ENCODE measurements around the gene SDHC.

SDHC gene

GRCh38 chr1:161330346-161330745 lies 16.2 kb downstream of the SDHC start:
- in situ Hi-C loops (cut with MboI; ENCODE audit: low sequenced_read_pairs, unreplicated experiment) = no loop called here
- DNase-seq (ENCODE audit: low spot score) = no peak
- TF ChIP-seq CTCF (IDR thresholded peaks at IDR 0.05; ENCODE audit: borderline replicate concordance, control extremely low read depth, extremely low read depth, insufficient read depth, missing control alignments) = no peak

GRCh38 chr1:161333166-161333565 lies 19.0 kb downstream of the SDHC start:
- DNase-seq (ENCODE audit: low spot score) = no peak
- TF ChIP-seq CTCF (IDR thresholded peaks at IDR 0.05; ENCODE audit: borderline replicate concordance, control extremely low read depth, extremely low read depth, insufficient read depth, missing control alignments) = no peak
- in situ Hi-C loops (cut with MboI; ENCODE audit: low sequenced_read_pairs, unreplicated experiment) = no loop called here

- in situ Hi-C loops (cut with MboI; ENCODE audit: low sequenced_read_pairs, unreplicated experiment) = no loop called here
- no peak for DNase-seq (ENCODE audit: low spot score)
- TF ChIP-seq CTCF (IDR thresholded peaks at IDR 0.05; ENCODE audit: borderline replicate concordance, control extremely low read depth, extremely low read depth, insufficient read depth, missing control alignments) = no peak
Observed at GRCh38 chr1:161335796-161336195, 21.6 kb downstream of the SDHC start.

GRCh38 chr1:161342177-161342576 lies 28.0 kb downstream of the SDHC start:
- in situ Hi-C loops (cut with MboI; ENCODE audit: low sequenced_read_pairs, unreplicated experiment) = no loop called here
- TF ChIP-seq CTCF (IDR thresholded peaks at IDR 0.05; ENCODE audit: borderline replicate concordance, control extremely low read depth, extremely low read depth, insufficient read depth, missing control alignments) = no peak
- no peak for DNase-seq (ENCODE audit: low spot score)

- in situ Hi-C loops (cut with MboI; ENCODE audit: low sequenced_read_pairs, unreplicated experiment) = no loop called here
- TF ChIP-seq CTCF (IDR thresholded peaks at IDR 0.05; ENCODE audit: borderline replicate concordance, control extremely low read depth, extremely low read depth, insufficient read depth, missing control alignments) = no peak
- DNase-seq (ENCODE audit: low spot score) = no peak
Observed at GRCh38 chr1:161342821-161343220, 28.6 kb downstream of the SDHC start.

- TF ChIP-seq CTCF (IDR thresholded peaks at IDR 0.05; ENCODE audit: borderline replicate concordance, control extremely low read depth, extremely low read depth, insufficient read depth, missing control alignments) = no peak
- no peak for DNase-seq (ENCODE audit: low spot score)
- in situ Hi-C loops (cut with MboI; ENCODE audit: low sequenced_read_pairs, unreplicated experiment) = no loop called here
Observed at GRCh38 chr1:161350671-161351070, 36.5 kb downstream of the SDHC start.

GRCh38 chr1:161351482-161351881 lies 37.3 kb downstream of the SDHC start:
- no peak for TF ChIP-seq CTCF (IDR thresholded peaks at IDR 0.05; ENCODE audit: borderline replicate concordance, control extremely low read depth, extremely low read depth, insufficient read depth, missing control alignments)
- in situ Hi-C loops (cut with MboI; ENCODE audit: low sequenced_read_pairs, unreplicated experiment) = no loop called here
- DNase-seq (ENCODE audit: low spot score) = no peak

Data from GM13976 (cell line).